Activated CD8-positive, alpha-beta memory T cell treated with anti-CD3 and anti-CD28 coated beads, Interleukin-2, amount 10 ng/mL, durations not matched to agents 7 days and 5 days (primary cell): ENCODE measurements around the gene CDC37. TPM values are rescaled to one million over a fixed set of nuclear protein-coding genes. Genes with fewer than 3 reads are reported as not detected.

Experiments
- ATAC-seq: fragments of 150-1000 bp; cut with Tn5 transposase; one replicate; pipeline ENCODE4 v1.10.0; 2021; ENCODE audit warnings: moderate library complexity
- CTCF ChIA-PET: fragments of 350-600 bp; sonication (Branson Sonifier 250); formaldehyde crosslinking; loops from one replicate; lab custom pipeline; 2021; ENCODE audit warnings: antibody characterized with exemption; lab: Charles Lee
- DNase-seq: peaks from one replicate; pipeline ENCODE4 v3.0.0-alpha.2; 2020
- H3K27ac Mint-ChIP-seq: one replicate; pipeline ENCODE4 v1.8.0; 2021; ENCODE audit warnings: mild to moderate bottlenecking, mixed read lengths
- H3K27me3 Mint-ChIP-seq: one replicate; pipeline ENCODE4 v1.8.0; 2021; ENCODE audit warnings: mixed read lengths
- H3K36me3 Mint-ChIP-seq: one replicate; pipeline ENCODE4 v1.8.0; 2021; ENCODE audit warnings: mild to moderate bottlenecking, mixed read lengths
- H3K4me1 Mint-ChIP-seq: one replicate; pipeline ENCODE4 v1.8.0; 2021; ENCODE audit warnings: mixed read lengths
- H3K4me3 Mint-ChIP-seq: one replicate; pipeline ENCODE4 v1.8.0; 2021; ENCODE audit warnings: mild to moderate bottlenecking, moderate library complexity, mixed read lengths
- H3K9me3 Mint-ChIP-seq: one replicate; pipeline ENCODE4 v1.8.0; 2022; ENCODE audit warnings: low read depth, mixed read lengths
- microRNA-seq: library from miRNA; unstranded; fragments of <30 nt; microRNA quantifications from one replicate; pipeline ENCODE4 v1.2.0, GENCODE V29; 2022
- total RNA-seq, 2 experiments: library from RNA; stranded (reverse); gene quantifications; one replicate each; pipeline ENCODE4 v1.2.3, GENCODE V29; 2021

CDC37 gene
- total RNA-seq, 2 experiments from 2014 or later = 283 to 309 TPM

GRCh38 chr19:10361569-10362011 lies 41.8 kb downstream of the CDC37 start:
- Mint-ChIP-seq H3K9me3 (no peaks in the 10 kb centered on the region), H3K27me3 (no peaks in the 10 kb centered on the region), H3K36me3 (peaks cover 21% of the 10 kb centered on the region), H3K4me3 (no peak overlapping the region), H3K4me1 (peaks cover 3% of the 10 kb centered on the region), H3K27ac (no peak overlapping the region)
- CTCF ChIA-PET = interaction anchor here (1.6 kb wide), 1 partner anchor 27 kb away, joined by 4 read pairs; no protein-coding TSS in a partner anchor
- no peak for ATAC-seq
- no peak for DNase-seq

- CTCF ChIA-PET = no interaction called here
- DNase-seq (no peak), ATAC-seq (no peak)
- peaks cover 35% of the 10 kb centered on the region for H3K36me3 Mint-ChIP-seq
- no peaks in the 10 kb centered on the region for H3K9me3 Mint-ChIP-seq
- H3K4me3 Mint-ChIP-seq = no peak overlapping the region
- no peak overlapping the region for H3K27ac Mint-ChIP-seq
- H3K4me1 Mint-ChIP-seq = no peaks in the 10 kb centered on the region
- H3K27me3 Mint-ChIP-seq = no peaks in the 10 kb centered on the region
Measured at GRCh38 chr19:10356431-10356830, 46.9 kb downstream of the CDC37 start.

GRCh38 chr19:10353793-10354391 lies 49.5 kb downstream of the CDC37 start:
- CTCF ChIA-PET = interaction anchor here (0.5 kb wide), 1 partner anchor 208 kb away, joined by 3 read pairs; no protein-coding TSS in a partner anchor
- H3K27ac Mint-ChIP-seq = no peak overlapping the region
- H3K27me3 Mint-ChIP-seq = no peaks in the 10 kb centered on the region
- H3K9me3 Mint-ChIP-seq = no peaks in the 10 kb centered on the region
- no peaks in the 10 kb centered on the region for H3K4me1 Mint-ChIP-seq
- DNase-seq = peak; percentile 54
- H3K36me3 Mint-ChIP-seq = peaks cover 28% of the 10 kb centered on the region
- H3K4me3 Mint-ChIP-seq = no peak overlapping the region
- ATAC-seq = peak; percentile 53

GRCh38 chr19:10352764-10353671 lies 50.3 kb downstream of the CDC37 start:
- DNase-seq = no peak
- H3K9me3 Mint-ChIP-seq = no peaks in the 10 kb centered on the region
- H3K36me3 Mint-ChIP-seq = peaks cover 28% of the 10 kb centered on the region
- CTCF ChIA-PET = interaction anchor here (0.5 kb wide), 1 partner anchor 209 kb away, joined by 3 read pairs; no protein-coding TSS in a partner anchor
- H3K27me3 Mint-ChIP-seq = no peaks in the 10 kb centered on the region
- no peak overlapping the region for H3K4me3 Mint-ChIP-seq
- no peaks in the 10 kb centered on the region for H3K4me1 Mint-ChIP-seq
- H3K27ac Mint-ChIP-seq = no peak overlapping the region
- ATAC-seq = peak; percentile 33

- Mint-ChIP-seq H3K4me1 (no peaks in the 10 kb centered on the region), H3K9me3 (no peaks in the 10 kb centered on the region), H3K36me3 (peaks cover 2% of the 10 kb centered on the region), H3K27ac (no peak overlapping the region), H3K4me3 (no peak overlapping the region), H3K27me3 (no peaks in the 10 kb centered on the region)
- ATAC-seq (no peak), DNase-seq (no peak)
- CTCF ChIA-PET = no interaction called here
Measured at GRCh38 chr19:10346509-10346908, 56.8 kb downstream of the CDC37 start.

GRCh38 chr19:10344780-10345179 lies 58.6 kb downstream of the CDC37 start:
- Mint-ChIP-seq H3K27me3 (no peaks in the 10 kb centered on the region), H3K36me3 (no peaks in the 10 kb centered on the region), H3K27ac (no peak overlapping the region), H3K4me1 (peaks cover 9% of the 10 kb centered on the region), H3K9me3 (no peaks in the 10 kb centered on the region), H3K4me3 (no peak overlapping the region)
- CTCF ChIA-PET = interaction anchor here (0.8 to 3.3 kb wide), 2 partner anchors 44 to 86 kb away, joined by 3 to 10 read pairs; no protein-coding TSS in a partner anchor
- no peak for ATAC-seq
- DNase-seq = no peak

GRCh38 chr19:10343495-10343894 lies 59.8 kb downstream of the CDC37 start:
- Mint-ChIP-seq H3K9me3 (no peaks in the 10 kb centered on the region), H3K36me3 (peaks cover 2% of the 10 kb centered on the region), H3K4me3 (no peak overlapping the region), H3K27ac (no peak overlapping the region), H3K27me3 (no peaks in the 10 kb centered on the region), H3K4me1 (peaks cover 22% of the 10 kb centered on the region)
- DNase-seq = no peak
- ATAC-seq = no peak
- CTCF ChIA-PET = interaction anchor here (1.1 to 3.3 kb wide), 3 partner anchors 10 to 85 kb away, joined by 3 to 10 read pairs (median 6); partner anchors contain the start of gene RAVER1

Small RNA genes lying within 50 kb of the gene (microRNA-seq; reads per million reads assigned to microRNA genes)
- gene MIR1181 = not detected

Other genes starting within 250 kb of the CDC37 start
- 100 to 1,000 TPM; 433 to 500 TPM for gene DNMT1, start 208.6 kb downstream of the CDC37 start, total RNA-seq
- gene S1PR2, start 172.2 kb downstream of the CDC37 start, total RNA-seq = 1 to 10 TPM; 6.1 to 8.5 TPM
- gene MRPL4, start 151.3 kb downstream of the CDC37 start, total RNA-seq = 100 to 1,000 TPM in 1 of 2 experiments, 10 to 100 TPM in 1; 85.4 to 112 TPM
- gene ICAM1, start 132.4 kb downstream of the CDC37 start, total RNA-seq = 10 to 100 TPM; 17.7 to 31.5 TPM
- under 1 TPM; 0.89 to 0.99 TPM for gene ICAM4, start 116.6 kb downstream of the CDC37 start, total RNA-seq
- under 1 TPM; 0.41 to 0.84 TPM for gene ICAM5, start 113.6 kb downstream of the CDC37 start, total RNA-seq
- gene ZGLP1, start 93.7 kb downstream of the CDC37 start, total RNA-seq = 1 to 10 TPM in 1 of 2 experiments, under 1 TPM in 1; 0.93 to 3.3 TPM
- gene FDX2, start 87.5 kb downstream of the CDC37 start, total RNA-seq = 10 to 100 TPM in 1 of 2 experiments, 1 to 10 TPM in 1; 7.4 to 11.1 TPM
- gene RAVER1, start 70.0 kb downstream of the CDC37 start, total RNA-seq = 10 to 100 TPM; 87.0 to 87.8 TPM
- 100 to 1,000 TPM; 169 to 192 TPM for gene ICAM3, start 63.9 kb downstream of the CDC37 start, total RNA-seq
- 100 to 1,000 TPM; 277 to 296 TPM for gene TYK2, start 23.0 kb downstream of the CDC37 start, total RNA-seq
- 100 to 1,000 TPM in 1 of 2 experiments, 10 to 100 TPM in 1; 74.9 to 103 TPM for gene PDE4A, start 17.0 kb upstream of the CDC37 start, total RNA-seq
- 100 to 1,000 TPM in 1 of 2 experiments, 10 to 100 TPM in 1; 99.8 to 104 TPM for gene KEAP1, start 99.8 kb upstream of the CDC37 start, total RNA-seq
- 1 to 10 TPM in 1 of 2 experiments, under 1 TPM in 1; 0.14 to 1.4 TPM for gene S1PR5, start 113.9 kb upstream of the CDC37 start, total RNA-seq
- gene ATG4D, start 140.4 kb upstream of the CDC37 start, total RNA-seq = 10 to 100 TPM; 48.3 to 57.8 TPM
- 10 to 100 TPM; 68.1 to 72.2 TPM for gene KRI1, start 162.5 kb upstream of the CDC37 start, total RNA-seq
- 10 to 100 TPM; 40.9 to 73.3 TPM for gene CDKN2D, start 165.4 kb upstream of the CDC37 start, total RNA-seq
- not detected for gene AP1M2, start 183.8 kb upstream of the CDC37 start, total RNA-seq
- 10 to 100 TPM; 83.4 to 86.8 TPM for gene SLC44A2, start 222.0 kb upstream of the CDC37 start, total RNA-seq